GM12892 (cell line): ENCODE results near the gene BLTP1.

Experiments
- DNase-seq: peaks from one replicate; pipeline ENCODE4 v3.0.0; 2011; ENCODE audit not compliant: insufficient read length
- FAIRE-seq: peaks from 2 replicates; lab custom pipeline; 2011; peaks lifted over from hg19 to GRCh38; lab: Jason Lieb, UNC
- POLR2A ChIP-seq: IDR thresholded peaks from 2 replicates; pipeline ENCODE4 v1.6.1; 2011; ENCODE audit warnings: low read depth, low read length, control low read depth
- POLR2AphosphoS5 ChIP-seq: IDR thresholded peaks from 2 replicates; pipeline ENCODE4 v1.6.1; 2011; ENCODE audit warnings: low read depth, low read length, control low read depth
- TAF1 ChIP-seq: IDR thresholded peaks from 2 replicates; pipeline ENCODE4 v1.6.1; 2011; ENCODE audit warnings: low read depth, mild to moderate bottlenecking, control low read depth, low read length, borderline replicate concordance

BLTP1 gene

DNA sequence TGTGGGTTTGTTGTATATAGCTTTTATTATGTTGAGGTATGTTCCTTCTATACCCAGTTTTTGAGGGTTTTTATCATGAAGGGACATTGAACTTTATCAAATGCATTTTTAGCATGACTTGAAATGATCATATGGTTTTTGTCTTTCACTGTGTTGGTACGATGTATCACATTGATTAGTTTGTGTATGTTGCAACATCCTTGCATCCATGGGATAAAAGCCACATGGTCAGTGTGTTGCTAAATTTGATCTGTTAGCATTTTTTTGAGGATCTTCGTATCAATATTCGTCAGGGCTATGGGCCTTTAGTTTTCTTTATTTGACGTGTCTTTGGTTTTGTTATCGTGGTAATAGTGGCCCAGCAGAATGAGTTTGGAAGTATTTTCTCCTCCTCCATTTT lies 11.3 kb upstream of the BLTP1 start:
- no peak for FAIRE-seq
- DNase-seq = no peak
- TF ChIP-seq TAF1 (no peak), POLR2AphosphoS5 (no peak), POLR2A (no peak)

DNA sequence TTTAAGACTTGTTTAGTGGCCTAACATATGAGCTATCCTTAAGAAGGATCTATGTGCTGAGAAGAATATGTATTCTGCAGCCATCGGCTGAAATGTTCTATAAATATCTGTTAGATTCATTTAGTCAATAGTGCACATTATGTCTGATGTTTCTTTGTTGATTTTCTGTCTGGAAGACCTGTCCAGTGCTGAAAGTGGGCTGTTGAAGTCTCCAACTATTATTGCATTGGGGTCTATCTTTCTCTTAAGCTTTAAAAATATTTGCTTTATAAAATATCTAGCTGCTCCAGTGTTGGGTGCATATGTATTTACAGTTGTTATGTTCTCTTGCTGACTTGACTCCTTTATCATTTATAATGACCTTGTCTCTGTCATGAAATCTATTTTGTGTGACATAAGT lies 9.4 kb upstream of the BLTP1 start:
- DNase-seq = no peak
- no peak for FAIRE-seq
- TF ChIP-seq TAF1 (no peak), POLR2A (no peak)

DNA sequence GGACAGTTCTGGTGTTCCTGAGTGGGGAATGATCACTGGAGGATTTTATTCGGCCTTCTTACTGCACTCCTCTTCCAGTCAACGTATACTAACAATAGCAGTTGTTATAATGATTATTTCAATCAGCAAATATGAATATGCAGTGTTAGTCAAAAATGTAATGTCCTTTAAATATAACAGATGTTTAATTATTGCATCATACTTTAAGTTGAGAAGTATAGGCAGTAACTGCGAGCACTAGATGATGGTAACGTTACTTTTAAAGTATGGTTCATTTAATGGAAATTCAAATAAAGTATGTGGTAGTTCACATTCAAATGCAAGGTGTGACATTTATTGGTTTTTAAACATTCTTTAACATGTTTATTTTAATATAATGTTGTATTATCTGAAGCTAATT lies 5.5 kb upstream of the BLTP1 start:
- FAIRE-seq (no peak), DNase-seq (no peak)
- TF ChIP-seq POLR2A = no peak
- TF ChIP-seq POLR2AphosphoS5 = no peak
- TF ChIP-seq TAF1 = no peak

DNA sequence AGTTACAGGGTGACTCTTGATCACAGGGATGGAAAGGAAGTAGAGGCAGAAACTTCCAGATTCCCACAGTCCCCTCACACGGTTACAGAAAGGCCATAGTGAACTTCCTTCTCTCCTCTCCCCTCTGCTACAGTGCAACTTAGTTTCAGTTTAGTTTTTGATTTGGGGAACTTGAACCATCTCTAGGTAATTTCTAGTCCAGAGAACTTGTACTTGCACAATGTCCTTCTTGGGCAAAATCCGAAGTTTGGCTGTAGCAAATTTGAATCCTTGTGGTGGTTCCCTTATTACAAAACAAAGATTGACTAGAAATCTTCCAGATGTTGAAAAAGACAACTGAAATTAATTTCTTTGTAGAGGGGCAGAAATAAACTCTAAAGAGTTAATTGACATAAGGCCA lies 1.2 kb upstream of the BLTP1 start:
- no peak for FAIRE-seq
- TF ChIP-seq POLR2A (no peak), POLR2AphosphoS5 (no peak), TAF1 (no peak)
- no peak for DNase-seq

DNA sequence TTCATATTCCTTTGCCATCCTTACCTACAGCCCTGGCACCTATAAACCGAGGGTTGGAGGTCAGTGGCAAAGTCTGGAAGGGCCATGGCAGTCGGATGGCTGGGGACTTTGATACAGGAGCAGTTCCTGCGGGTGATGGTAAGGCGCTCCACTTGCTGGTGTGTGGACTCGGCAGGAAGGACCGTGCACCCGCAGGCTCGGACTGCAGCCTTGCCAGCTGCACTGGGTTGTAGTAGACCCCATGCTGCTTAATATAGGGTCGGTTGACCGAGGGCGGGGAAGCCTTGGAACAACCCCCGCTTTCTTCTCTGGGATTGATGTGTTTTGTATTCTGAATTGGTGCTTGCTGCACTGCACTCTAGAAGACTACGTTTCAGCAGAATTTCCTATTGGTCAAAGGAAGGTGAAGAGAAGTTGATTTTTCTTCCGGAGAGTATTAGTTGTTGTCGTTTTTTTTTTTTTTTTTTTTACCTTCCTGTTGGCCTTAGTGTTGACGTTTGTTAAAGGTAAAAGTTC lies 638 bp downstream of the BLTP1 start:
- peak; percentile 24 for DNase-seq
- peak; percentile 9 for FAIRE-seq

DNA sequence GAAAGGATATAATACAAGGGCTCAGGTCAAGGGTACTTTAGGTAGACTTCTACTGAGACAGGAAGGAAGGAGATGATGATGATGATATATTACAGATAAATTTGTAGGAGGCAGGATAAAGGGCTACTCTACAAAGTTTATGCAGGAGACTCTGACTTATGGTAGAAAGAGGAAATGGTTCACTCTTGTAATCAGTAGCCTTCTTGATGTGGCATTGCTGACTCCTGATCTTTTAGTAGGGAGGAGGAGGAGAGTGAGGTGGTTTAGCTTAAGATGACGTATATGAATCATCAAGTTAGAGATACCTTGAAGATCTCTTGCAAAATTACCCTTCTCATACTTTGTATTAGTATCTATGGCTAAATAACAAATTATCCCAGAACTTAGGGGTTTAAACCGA lies 4.7 kb downstream of the BLTP1 start:
- FAIRE-seq (no peak), DNase-seq (no peak)
- TF ChIP-seq POLR2AphosphoS5 (no peak), TAF1 (no peak), POLR2A (no peak)

More for the DNA sequence above, 638 bp downstream of the BLTP1 start:
- TF ChIP-seq TAF1 (no peak), POLR2A (peak; percentile 13; the same call in 1 of the 2 replicates)

DNA sequence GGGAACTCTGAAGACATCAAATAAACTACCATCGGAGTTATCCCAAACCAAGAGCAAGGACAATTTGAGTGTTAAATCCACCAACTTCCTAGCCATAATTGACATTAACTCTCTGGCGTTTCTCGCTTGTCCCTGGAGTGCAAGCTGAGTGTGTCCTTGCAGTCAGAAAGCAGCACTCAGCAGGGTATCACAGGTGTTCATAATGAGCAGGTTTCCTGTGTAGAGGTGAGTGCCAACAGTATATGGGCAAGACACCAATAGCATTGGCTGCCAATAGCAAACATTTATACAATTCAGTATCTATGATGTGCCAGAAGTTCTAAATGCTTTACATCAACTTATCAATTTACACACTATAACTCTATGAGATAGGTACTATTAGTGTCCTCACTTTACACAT lies 11.2 kb downstream of the BLTP1 start:
- FAIRE-seq (no peak), DNase-seq (no peak)
- TF ChIP-seq POLR2AphosphoS5 (no peak), TAF1 (no peak), POLR2A (no peak)

DNA sequence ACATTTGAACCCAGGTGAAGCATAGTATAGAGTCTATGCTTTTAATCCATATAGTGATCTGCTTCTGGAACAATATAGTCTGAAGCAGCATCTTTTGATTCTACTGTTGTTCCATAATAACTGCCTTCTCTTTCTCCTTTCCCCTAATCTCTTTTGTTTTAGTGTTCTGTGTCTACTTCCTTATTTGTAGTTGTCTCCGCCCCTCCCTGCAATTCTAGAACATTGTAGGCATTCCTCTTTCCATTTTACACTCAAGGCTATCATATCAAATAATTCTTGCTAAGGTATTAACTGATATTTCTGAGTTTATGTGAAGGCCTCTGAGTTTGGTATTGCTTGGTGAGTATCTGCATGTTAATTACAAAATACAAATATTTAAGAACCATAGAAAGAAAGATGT lies 11.6 kb downstream of the BLTP1 start:
- FAIRE-seq (no peak), DNase-seq (no peak)
- TF ChIP-seq POLR2A = no peak
- TF ChIP-seq TAF1 = no peak
- no peak for TF ChIP-seq POLR2AphosphoS5

DNA sequence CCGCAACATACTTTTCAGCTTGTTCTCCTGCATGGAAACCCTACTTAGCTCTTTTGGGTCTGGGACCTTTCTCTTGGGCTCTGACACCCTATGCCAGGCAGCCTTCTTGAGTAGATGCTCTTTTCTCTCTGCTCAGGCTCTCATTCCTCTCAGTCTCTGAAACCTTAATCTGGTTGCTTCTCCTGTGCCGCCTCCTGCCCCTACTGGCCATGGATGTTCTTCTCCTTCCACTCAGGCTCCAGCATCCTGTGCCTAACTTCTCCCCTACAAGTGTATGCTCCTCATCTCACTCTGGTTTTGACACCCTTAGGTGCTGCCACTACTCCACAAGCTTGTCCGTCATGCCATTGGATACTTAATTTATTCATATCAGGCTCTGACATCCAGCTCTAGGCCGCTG lies 15.2 kb downstream of the BLTP1 start:
- TF ChIP-seq POLR2AphosphoS5 = no peak
- TF ChIP-seq TAF1 = no peak
- TF ChIP-seq POLR2A = no peak
- DNase-seq = no peak
- FAIRE-seq = no peak

DNA sequence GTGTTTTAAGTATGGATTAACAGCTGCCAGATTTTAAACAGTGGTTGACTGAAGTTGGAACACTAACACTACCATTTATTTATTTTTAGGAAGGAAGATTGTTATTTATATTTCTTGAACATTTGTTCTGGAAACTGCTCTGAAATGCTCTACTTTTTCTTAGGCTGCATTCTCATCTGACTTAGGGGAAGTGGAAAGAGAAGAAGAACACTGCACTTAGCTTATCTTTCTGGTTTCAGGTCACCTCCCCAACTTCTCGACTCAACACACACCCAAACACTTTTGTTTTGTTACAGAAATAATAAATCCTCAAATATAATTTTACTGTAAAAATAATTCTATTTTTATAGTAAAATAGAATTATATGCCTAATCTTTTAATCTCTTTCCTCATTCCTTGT lies 18.6 kb downstream of the BLTP1 start:
- FAIRE-seq (no peak), DNase-seq (no peak)
- no peak for TF ChIP-seq TAF1
- no peak for TF ChIP-seq POLR2AphosphoS5
- no peak for TF ChIP-seq POLR2A

DNA sequence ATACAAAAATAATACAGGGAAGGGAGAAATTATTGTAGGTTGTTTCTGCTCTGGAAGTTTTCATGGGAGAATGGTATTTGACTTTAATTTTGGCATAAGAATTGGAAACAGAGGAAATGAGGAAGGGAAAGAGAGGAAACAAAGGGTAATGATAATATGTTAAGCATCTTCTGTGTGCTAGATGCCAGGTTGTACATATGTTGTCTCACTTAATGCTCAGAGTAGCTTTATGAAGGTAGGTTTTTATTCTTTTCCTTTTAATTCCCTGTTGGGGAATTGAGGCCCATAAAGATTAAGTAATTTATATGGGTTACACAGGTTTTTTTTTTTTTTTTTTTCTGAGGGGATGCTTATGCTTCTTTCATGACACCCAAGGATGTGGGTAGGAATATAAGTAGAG lies 19.2 kb downstream of the BLTP1 start:
- no peak for TF ChIP-seq TAF1
- TF ChIP-seq POLR2AphosphoS5 = no peak
- FAIRE-seq (no peak), DNase-seq (no peak)

DNA sequence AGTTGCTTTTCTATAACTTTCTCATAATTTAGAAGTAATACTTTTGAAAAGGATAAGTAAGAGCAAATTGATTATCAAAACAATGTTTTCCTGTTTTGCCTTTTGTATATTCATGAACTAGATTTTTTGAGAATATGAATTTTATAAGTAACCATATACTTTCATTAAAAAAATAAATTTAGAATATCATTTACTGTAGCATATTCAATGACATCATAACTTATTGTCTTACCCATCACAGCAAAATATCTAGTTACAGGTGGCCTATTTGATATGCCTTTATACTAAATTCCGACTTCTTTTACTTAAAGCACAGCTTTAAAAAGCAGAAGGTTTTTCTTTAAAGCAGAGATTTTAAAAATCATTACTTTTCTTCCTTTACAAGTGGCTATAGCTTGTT lies 20.1 kb downstream of the BLTP1 start:
- DNase-seq (no peak), FAIRE-seq (no peak)
- TF ChIP-seq POLR2AphosphoS5 = no peak
- no peak for TF ChIP-seq POLR2A
- TF ChIP-seq TAF1 = no peak

DNA sequence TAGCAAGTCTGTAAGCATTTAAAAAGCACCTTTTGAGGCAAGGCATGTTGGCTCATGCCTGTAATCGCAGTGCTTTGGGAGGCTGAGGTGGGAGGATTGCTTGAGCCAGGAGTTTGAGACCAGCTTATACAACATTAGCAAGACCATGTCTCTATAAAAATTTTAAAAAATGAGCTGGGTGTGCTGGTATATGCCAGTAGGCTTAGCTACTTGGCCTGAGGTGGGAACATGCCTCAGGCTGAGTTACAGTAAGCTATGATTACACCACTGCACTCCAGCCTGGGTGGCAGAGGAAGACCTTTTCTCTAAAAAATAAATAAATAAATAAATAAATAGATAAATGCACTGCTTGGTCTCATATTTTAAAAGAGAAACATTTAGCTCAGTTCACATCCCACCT lies 26.8 kb downstream of the BLTP1 start:
- no peak for DNase-seq
- no peak for FAIRE-seq
- TF ChIP-seq POLR2AphosphoS5 = no peak
- no peak for TF ChIP-seq POLR2A
- TF ChIP-seq TAF1 = no peak
